ENCODE measurements around the gene DYNLT4. TPM values are rescaled to one million over a fixed set of nuclear protein-coding genes. Genes with fewer than 3 reads are reported as not detected.

Gene DYNLT4
- total RNA-seq, 1 experiment from 2014 or later = 0.66 TPM

- Mint-ChIP-seq H3K27me3 (ENCODE audit: unreplicated experiment) (no peaks in the 10 kb centered on the region), H3K4me3 (ENCODE audit: low read depth, unreplicated experiment) (peak overlapping the region; percentile 51), H3K27ac (ENCODE audit: unreplicated experiment) (peak overlapping the region; percentile 97), H3K36me3 (ENCODE audit: insufficient read depth, unreplicated experiment) (peaks cover 56% of the 10 kb centered on the region), H3K4me1 (ENCODE audit: low read depth, unreplicated experiment) (peaks cover 30% of the 10 kb centered on the region), H3K9me3 (ENCODE audit: low read depth, unreplicated experiment) (no peaks in the 10 kb centered on the region)
- no TSS peak for BruUV-seq (replicated peaks)
- CTCF ChIA-PET = interaction anchor here (1.5 to 1.6 kb wide), 2 partner anchors 9 to 10 kb away, joined by 4 to 10 read pairs; partner anchors contain the start of gene PLK3
- no peak for TF ChIP-seq CTCF (IDR thresholded peaks at IDR 0.05; ENCODE audit: unreplicated experiment)
- intact Hi-C loops (cut with micrococcal nuclease; ENCODE audit: unreplicated experiment) = no loop called here
- DNase-seq = no peak
Measured at GRCh38 chr1:44808938-44809917, 2.1 kb upstream of the DYNLT4 start.

GRCh38 chr1:44808063-44808937 is 1.1 kb upstream of the DYNLT4 start, which contains the start of gene BTBD19:
Gene BTBD19 (plus strand): TSS chr1:44808523. CDS start chr1:44808821, 298 bp downstream.
- peak within 1 kb of the TSS; percentile 51 for H3K4me3 Mint-ChIP-seq (ENCODE audit: low read depth, unreplicated experiment)
- no peaks in the 10 kb centered on the region for H3K27me3 Mint-ChIP-seq (ENCODE audit: unreplicated experiment)
- no peaks in the 10 kb centered on the region for H3K9me3 Mint-ChIP-seq (ENCODE audit: low read depth, unreplicated experiment)
- peak; percentile 66 for DNase-seq
- CTCF ChIA-PET = interaction anchor here (1.2 to 1.6 kb wide), 3 partner anchors 8 to 40 kb away, joined by 3 to 10 read pairs (median 4); partner anchors contain the start of gene PLK3
- BruUV-seq (replicated peaks) = no TSS peak
- peaks cover 36% of the 10 kb centered on the region for H3K4me1 Mint-ChIP-seq (ENCODE audit: low read depth, unreplicated experiment)
- H3K36me3 Mint-ChIP-seq (ENCODE audit: insufficient read depth, unreplicated experiment) = peaks cover 57% of the 10 kb centered on the region
- H3K27ac Mint-ChIP-seq (ENCODE audit: unreplicated experiment) = peak within 1 kb of the TSS; percentile 97
- TF ChIP-seq CTCF (IDR thresholded peaks at IDR 0.05; ENCODE audit: unreplicated experiment) = no peak
- intact Hi-C loops (cut with micrococcal nuclease; ENCODE audit: unreplicated experiment) = no loop called here

- Mint-ChIP-seq H3K9me3 (ENCODE audit: low read depth, unreplicated experiment) (no peaks in the 10 kb centered on the region), H3K27me3 (ENCODE audit: unreplicated experiment) (no peaks in the 10 kb centered on the region), H3K27ac (ENCODE audit: unreplicated experiment) (peak overlapping the region; percentile 97), H3K36me3 (ENCODE audit: insufficient read depth, unreplicated experiment) (peaks cover 65% of the 10 kb centered on the region), H3K4me3 (ENCODE audit: low read depth, unreplicated experiment) (peak overlapping the region; percentile 51), H3K4me1 (ENCODE audit: low read depth, unreplicated experiment) (peaks cover 44% of the 10 kb centered on the region)
- CTCF ChIA-PET = interaction anchor here (0.6 to 1.6 kb wide), 5 partner anchors 7 to 139 kb away, joined by 3 to 10 read pairs (median 5); partner anchors contain the start of gene PLK3
- no peak for TF ChIP-seq CTCF (IDR thresholded peaks at IDR 0.05; ENCODE audit: unreplicated experiment)
- no TSS peak for BruUV-seq (replicated peaks)
- intact Hi-C loops (cut with micrococcal nuclease; ENCODE audit: unreplicated experiment) = no loop called here
- DNase-seq = peak; percentile 95
Measured at GRCh38 chr1:44807364-44808062, 362 bp upstream of the DYNLT4 start.
